Mesothelial cell of epicardium (in vitro differentiated cells): ENCODE data around the gene SDK1. TPM values are rescaled to one million over a fixed set of nuclear protein-coding genes. Genes with fewer than 3 reads are reported as not detected.
"Not testable (repeated sequence)": the region's sequence is repeated elsewhere in the genome, so short reads cannot be mapped to it uniquely, and the experiment has no call there.

Experiments
- DNase-seq, 2 experiments: peaks; one replicate each; pipeline ENCODE4 v3.0.0; 2021; ENCODE audit warnings: low spot score in 2 of 2; ENCODE audit not compliant: unreplicated experiment in 2 of 2
- H3K27ac Mint-ChIP-seq: 2 replicates; pipeline ENCODE4 v1.8.0; 2021; ENCODE audit warnings: mixed read lengths
- H3K27me3 Mint-ChIP-seq: 2 replicates; pipeline ENCODE4 v1.8.0; 2021; ENCODE audit warnings: low read depth, mixed read lengths
- H3K36me3 Mint-ChIP-seq: 2 replicates; pipeline ENCODE4 v1.8.0; 2021; ENCODE audit warnings: mixed read lengths
- H3K4me1 Mint-ChIP-seq: 2 replicates; pipeline ENCODE4 v1.8.0; 2021; ENCODE audit warnings: mixed read lengths
- H3K4me3 Mint-ChIP-seq: 2 replicates; pipeline ENCODE4 v1.8.0; 2021; ENCODE audit warnings: mild to moderate bottlenecking, moderate library complexity, mixed read lengths
- H3K9me3 Mint-ChIP-seq: 2 replicates; pipeline ENCODE4 v1.8.0; 2021; ENCODE audit warnings: mixed read lengths
- total RNA-seq: library from RNA; stranded (reverse); gene quantifications from 3 replicates; pipeline ENCODE4 v1.2.1, GENCODE V29; 2021
- TF ChIP-seq, protein P1 (sequence below): fragments of 200-600 bp; sonication (generic); IDR thresholded peaks from one replicate; pipeline ENCODE4 v1.5.0; 2021; ENCODE audit warnings: antibody characterized with exemption; ENCODE audit not compliant: unreplicated experiment

The SDK1 gene
- total RNA-seq, 1 donor from 2014 or later, result 12.8 TPM

DNA sequence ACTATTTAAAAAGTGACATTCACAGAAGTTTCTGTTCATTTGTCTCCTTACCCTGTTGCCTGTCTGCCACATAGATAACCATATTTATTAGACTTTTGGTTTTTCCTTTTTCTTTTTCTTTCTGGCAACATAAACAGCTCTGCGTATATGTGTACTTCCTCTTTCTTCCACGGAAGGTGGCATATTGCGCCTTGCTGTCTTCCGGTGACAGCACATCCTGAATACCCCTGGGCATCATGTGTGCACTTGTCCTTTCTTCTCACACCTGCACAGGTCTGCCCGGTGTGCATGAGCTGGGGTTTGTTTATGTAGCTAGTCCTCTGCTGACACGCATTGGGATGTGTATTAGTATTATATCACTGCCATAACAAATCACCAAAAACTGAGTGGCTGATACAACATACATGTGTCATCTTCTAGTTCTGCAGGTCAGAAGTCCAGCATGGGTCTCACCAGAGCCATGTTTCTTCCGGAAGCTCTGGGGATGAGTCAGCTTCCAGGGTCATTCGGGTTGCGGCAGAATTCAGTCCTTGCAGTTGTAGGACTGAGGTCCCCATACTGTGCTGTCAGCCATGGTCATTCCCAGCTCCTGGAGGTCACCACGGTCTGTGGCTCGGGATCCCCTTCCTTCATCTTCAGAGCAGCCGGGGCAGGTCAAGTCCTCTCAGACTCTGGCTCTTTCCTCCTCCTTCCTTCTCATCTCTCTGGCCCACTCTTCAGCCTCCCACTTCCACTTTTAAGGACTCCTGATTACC, 785.1 kb downstream of the SDK1 start:
- TF ChIP-seq, protein P1, sequence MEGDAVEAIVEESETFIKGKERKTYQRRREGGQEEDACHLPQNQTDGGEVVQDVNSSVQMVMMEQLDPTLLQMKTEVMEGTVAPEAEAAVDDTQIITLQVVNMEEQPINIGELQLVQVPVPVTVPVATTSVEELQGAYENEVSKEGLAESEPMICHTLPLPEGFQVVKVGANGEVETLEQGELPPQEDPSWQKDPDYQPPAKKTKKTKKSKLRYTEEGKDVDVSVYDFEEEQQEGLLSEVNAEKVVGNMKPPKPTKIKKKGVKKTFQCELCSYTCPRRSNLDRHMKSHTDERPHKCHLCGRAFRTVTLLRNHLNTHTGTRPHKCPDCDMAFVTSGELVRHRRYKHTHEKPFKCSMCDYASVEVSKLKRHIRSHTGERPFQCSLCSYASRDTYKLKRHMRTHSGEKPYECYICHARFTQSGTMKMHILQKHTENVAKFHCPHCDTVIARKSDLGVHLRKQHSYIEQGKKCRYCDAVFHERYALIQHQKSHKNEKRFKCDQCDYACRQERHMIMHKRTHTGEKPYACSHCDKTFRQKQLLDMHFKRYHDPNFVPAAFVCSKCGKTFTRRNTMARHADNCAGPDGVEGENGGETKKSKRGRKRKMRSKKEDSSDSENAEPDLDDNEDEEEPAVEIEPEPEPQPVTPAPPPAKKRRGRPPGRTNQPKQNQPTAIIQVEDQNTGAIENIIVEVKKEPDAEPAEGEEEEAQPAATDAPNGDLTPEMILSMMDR, result no peak
- Mint-ChIP-seq H3K36me3 (peaks cover 19% of the 10 kb centered on the region), H3K27ac (no peak overlapping the region), H3K4me1 (no peaks in the 10 kb centered on the region), H3K9me3 (peaks cover 15% of the 10 kb centered on the region), H3K4me3 (no peak overlapping the region), H3K27me3 (no peaks in the 10 kb centered on the region)
- no peak for DNase-seq

DNA sequence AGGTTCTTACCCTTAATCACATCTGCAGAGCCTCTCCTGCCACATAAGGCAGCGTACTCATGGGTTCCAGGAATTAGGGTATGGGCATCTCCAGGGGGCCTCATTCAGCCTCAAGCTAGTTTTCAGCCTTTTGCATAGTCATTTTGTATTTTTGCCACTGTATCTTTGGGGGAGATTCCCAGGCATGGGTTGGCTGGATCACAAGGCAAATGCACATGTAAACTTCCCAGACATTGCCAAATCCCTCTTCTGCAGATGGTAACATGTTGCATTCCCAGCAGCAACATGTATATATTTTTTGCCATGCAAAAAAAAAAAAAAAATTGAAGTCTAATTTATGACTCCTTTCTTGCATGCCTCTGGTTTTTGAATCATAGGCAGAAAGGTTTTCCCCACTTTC, 785.7 kb downstream of the SDK1 start:
- Mint-ChIP-seq H3K27ac (no peak overlapping the region), H3K4me1 (no peaks in the 10 kb centered on the region), H3K9me3 (peaks cover 18% of the 10 kb centered on the region), H3K4me3 (no peak overlapping the region), H3K27me3 (no peaks in the 10 kb centered on the region), H3K36me3 (peaks cover 21% of the 10 kb centered on the region)
- DNase-seq, result no peak
- TF ChIP-seq, protein P1, result no peak

DNA sequence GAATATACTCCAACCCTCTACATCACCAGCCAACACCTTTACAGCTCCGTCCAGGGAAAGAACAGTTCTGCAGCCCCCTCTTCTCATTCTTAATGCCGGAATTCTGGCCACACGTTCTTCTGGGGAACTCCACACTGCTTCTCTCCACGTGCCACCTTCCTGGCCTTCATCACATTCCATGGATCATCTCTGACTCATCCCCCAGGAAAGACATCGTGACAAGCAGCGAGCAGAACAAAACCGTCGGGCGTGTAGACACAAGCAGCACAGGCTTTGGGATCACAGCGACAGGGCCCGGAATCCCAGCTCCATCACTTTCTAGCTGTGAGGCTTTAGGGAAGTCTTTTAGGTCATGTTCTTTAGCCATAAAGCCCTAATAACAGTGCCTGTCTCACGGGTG, 790.7 kb downstream of the SDK1 start:
- TF ChIP-seq, protein P1, result no peak
- no peaks in the 10 kb centered on the region for H3K27me3 Mint-ChIP-seq
- no peak overlapping the region for H3K27ac Mint-ChIP-seq
- no peak overlapping the region for H3K4me3 Mint-ChIP-seq
- H3K9me3 Mint-ChIP-seq, result peaks cover 20% of the 10 kb centered on the region
- DNase-seq, result no peak
- peaks cover 23% of the 10 kb centered on the region for H3K36me3 Mint-ChIP-seq
- H3K4me1 Mint-ChIP-seq, result no peaks in the 10 kb centered on the region

DNA sequence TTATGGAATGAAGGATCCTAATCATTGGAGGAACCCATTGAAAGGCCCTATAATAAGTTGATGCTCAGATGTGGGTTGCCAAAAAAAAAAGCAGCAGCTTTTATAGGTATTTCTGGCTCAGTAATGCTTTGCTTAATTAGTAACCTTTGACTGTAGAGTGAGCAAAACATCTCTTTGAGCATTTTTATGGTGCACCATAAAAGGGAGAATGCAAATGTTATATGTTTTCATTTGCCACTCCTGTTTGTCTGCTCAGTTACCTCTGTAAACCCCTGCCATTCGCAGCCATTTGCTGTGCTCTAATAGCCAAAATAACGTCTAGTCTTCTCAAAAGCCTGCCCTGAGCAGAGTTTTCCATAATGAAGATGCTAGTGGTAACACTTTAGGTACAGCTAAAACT, 792.0 kb downstream of the SDK1 start:
- TF ChIP-seq, protein P1, result no peak
- H3K9me3 Mint-ChIP-seq, result peaks cover 20% of the 10 kb centered on the region
- H3K4me1 Mint-ChIP-seq, result no peaks in the 10 kb centered on the region
- no peaks in the 10 kb centered on the region for H3K27me3 Mint-ChIP-seq
- no peak for DNase-seq
- H3K4me3 Mint-ChIP-seq, result no peak overlapping the region
- peaks cover 23% of the 10 kb centered on the region for H3K36me3 Mint-ChIP-seq
- no peak overlapping the region for H3K27ac Mint-ChIP-seq

DNA sequence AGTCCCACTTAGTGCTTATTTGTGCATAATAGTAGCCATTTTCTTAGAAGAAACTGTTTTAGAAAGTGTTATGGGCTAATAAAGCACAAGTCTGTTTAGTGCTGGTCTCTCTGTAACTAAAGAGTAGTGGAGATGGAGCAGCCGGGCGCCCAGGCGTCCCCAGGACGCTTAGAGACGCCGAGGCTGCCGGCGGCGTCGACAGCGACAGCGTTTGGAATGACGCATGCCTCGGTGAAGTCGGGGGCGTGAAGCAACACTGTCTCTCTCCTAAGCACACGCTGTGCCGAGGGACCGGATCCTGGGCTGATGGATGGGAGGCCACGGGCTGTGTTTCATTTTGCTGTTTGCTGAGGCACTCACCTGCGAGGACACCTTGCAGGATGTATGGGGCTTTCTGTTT, 792.4 kb downstream of the SDK1 start:
- no peaks in the 10 kb centered on the region for H3K4me1 Mint-ChIP-seq
- no peaks in the 10 kb centered on the region for H3K27me3 Mint-ChIP-seq
- DNase-seq, result no peak
- peaks cover 20% of the 10 kb centered on the region for H3K9me3 Mint-ChIP-seq
- TF ChIP-seq, protein P1, result no peak
- H3K36me3 Mint-ChIP-seq, result peaks cover 22% of the 10 kb centered on the region
- H3K4me3 Mint-ChIP-seq, result no peak overlapping the region
- H3K27ac Mint-ChIP-seq, result no peak overlapping the region

DNA sequence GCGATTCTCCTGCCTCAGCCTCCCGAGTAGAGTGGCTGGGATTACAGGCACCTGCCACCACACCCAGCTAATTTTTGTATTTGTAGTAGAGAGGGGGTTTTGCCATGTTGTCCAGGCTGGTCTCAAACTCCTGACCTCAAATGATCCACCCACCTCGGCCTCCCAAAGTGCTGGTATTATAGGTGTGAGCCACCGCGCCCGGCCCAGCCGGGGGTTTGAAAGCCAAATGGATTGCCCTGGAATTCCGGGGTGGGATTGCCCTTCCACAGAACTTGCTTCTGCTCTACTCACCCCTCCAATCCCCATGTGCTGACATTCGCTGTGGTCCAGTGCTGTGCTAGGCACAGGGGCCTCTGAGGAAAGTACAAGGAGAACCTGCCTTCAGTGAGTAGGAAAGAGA, 793.1 kb downstream of the SDK1 start:
- H3K27ac Mint-ChIP-seq, H3K4me3 Mint-ChIP-seq, DNase-seq, H3K4me1 Mint-ChIP-seq, H3K27me3 Mint-ChIP-seq: not testable (repeated sequence)
- Mint-ChIP-seq H3K36me3 (peaks cover 21% of the 10 kb centered on the region), H3K9me3 (peaks cover 20% of the 10 kb centered on the region)
